Liver (tissue), 3 donors: Measurements from ENCODE around the gene LIFR.

Experiments used
- EGR1 ChIP-seq, 2 donors: IDR thresholded peaks; 2 replicates each; pipeline ENCODE4 v1.6.1; 2016 to 2018; ENCODE audit warnings: antibody characterized with exemption in 2 of 2, low read depth in 2 of 2
- GABPA ChIP-seq, 2 donors: IDR thresholded peaks in 1 of 2; conservative IDR thresholded peaks in 1 of 2; 2 replicates each; pipeline ENCODE4 v1.6.1; 2016; ENCODE audit warnings: antibody characterized with exemption in 2 of 2, mild to moderate bottlenecking in 1 of 2, moderate library complexity in 1 of 2
- JUND ChIP-seq, 2 donors: IDR thresholded peaks; 2 replicates each; pipeline ENCODE4 v1.6.1; 2016; ENCODE audit warnings: antibody characterized with exemption in 2 of 2
- MAX ChIP-seq: IDR thresholded peaks from 2 replicates; pipeline ENCODE4 v1.6.1; 2016; ENCODE audit warnings: antibody characterized with exemption
- RAD21 ChIP-seq, 2 donors: IDR thresholded peaks; 2 replicates each; pipeline ENCODE4 v1.6.1; 2016; ENCODE audit warnings: antibody characterized with exemption in 2 of 2, mild to moderate bottlenecking in 2 of 2
- REST ChIP-seq: IDR thresholded peaks from 2 replicates; pipeline ENCODE4 v1.6.1; 2016; ENCODE audit warnings: antibody characterized with exemption, mild to moderate bottlenecking
- SP1 ChIP-seq: IDR thresholded peaks from 2 replicates; pipeline ENCODE4 v1.6.1; 2018; ENCODE audit warnings: antibody characterized with exemption, mild to moderate bottlenecking
- TAF1 ChIP-seq: conservative IDR thresholded peaks from 2 replicates; pipeline ENCODE4 v1.6.1; 2016; ENCODE audit warnings: antibody characterized with exemption, mild to moderate bottlenecking
- YY1 ChIP-seq: IDR thresholded peaks from 2 replicates; pipeline ENCODE4 v1.6.1; 2016; ENCODE audit warnings: antibody characterized with exemption, mild to moderate bottlenecking
- TF ChIP-seq, protein P1 (sequence below): fragments of 150-350 bp; IDR thresholded peaks from 2 replicates; pipeline ENCODE4 v1.5.1; 2017; ENCODE audit warnings: improper control_type of control experiment, low read depth, low read length; ENCODE audit not compliant: missing input control
- TF ChIP-seq, protein P2 (sequence below): IDR thresholded peaks from 2 replicates; pipeline ENCODE4 v1.6.1; 2016; ENCODE audit warnings: antibody characterized with exemption
- donor health status: healthy.
- donor health status: healthy.

GRCh38 chr5:38591523-38591849 is 35.0 kb upstream of the LIFR start:
- TF ChIP-seq JUND (IDR thresholded peaks at IDR 0.05) = no peak
- TF ChIP-seq EGR1 (IDR thresholded peaks at IDR 0.05; ENCODE audit: low read depth in 2 of 2) = no peak
- TF ChIP-seq TAF1 = no peak
- TF ChIP-seq, protein P1, sequence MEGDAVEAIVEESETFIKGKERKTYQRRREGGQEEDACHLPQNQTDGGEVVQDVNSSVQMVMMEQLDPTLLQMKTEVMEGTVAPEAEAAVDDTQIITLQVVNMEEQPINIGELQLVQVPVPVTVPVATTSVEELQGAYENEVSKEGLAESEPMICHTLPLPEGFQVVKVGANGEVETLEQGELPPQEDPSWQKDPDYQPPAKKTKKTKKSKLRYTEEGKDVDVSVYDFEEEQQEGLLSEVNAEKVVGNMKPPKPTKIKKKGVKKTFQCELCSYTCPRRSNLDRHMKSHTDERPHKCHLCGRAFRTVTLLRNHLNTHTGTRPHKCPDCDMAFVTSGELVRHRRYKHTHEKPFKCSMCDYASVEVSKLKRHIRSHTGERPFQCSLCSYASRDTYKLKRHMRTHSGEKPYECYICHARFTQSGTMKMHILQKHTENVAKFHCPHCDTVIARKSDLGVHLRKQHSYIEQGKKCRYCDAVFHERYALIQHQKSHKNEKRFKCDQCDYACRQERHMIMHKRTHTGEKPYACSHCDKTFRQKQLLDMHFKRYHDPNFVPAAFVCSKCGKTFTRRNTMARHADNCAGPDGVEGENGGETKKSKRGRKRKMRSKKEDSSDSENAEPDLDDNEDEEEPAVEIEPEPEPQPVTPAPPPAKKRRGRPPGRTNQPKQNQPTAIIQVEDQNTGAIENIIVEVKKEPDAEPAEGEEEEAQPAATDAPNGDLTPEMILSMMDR = no peak
- TF ChIP-seq YY1 = no peak
- TF ChIP-seq REST = no peak
- no peak for TF ChIP-seq MAX
- TF ChIP-seq, protein P2, sequence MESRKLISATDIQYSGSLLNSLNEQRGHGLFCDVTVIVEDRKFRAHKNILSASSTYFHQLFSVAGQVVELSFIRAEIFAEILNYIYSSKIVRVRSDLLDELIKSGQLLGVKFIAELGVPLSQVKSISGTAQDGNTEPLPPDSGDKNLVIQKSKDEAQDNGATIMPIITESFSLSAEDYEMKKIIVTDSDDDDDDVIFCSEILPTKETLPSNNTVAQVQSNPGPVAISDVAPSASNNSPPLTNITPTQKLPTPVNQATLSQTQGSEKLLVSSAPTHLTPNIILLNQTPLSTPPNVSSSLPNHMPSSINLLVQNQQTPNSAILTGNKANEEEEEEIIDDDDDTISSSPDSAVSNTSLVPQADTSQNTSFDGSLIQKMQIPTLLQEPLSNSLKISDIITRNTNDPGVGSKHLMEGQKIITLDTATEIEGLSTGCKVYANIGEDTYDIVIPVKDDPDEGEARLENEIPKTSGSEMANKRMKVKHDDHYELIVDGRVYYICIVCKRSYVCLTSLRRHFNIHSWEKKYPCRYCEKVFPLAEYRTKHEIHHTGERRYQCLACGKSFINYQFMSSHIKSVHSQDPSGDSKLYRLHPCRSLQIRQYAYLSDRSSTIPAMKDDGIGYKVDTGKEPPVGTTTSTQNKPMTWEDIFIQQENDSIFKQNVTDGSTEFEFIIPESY = no peak
- TF ChIP-seq RAD21 (IDR thresholded peaks at IDR 0.05) = no peak
- TF ChIP-seq SP1 = no peak
- no peak for TF ChIP-seq GABPA (IDR thresholded peaks at IDR 0.05 in 1 of 2, conservative IDR thresholded peaks at IDR 0.05 in 1 of 2)
